Measurements from ENCODE around the gene CREB3L2. TPM values are rescaled to one million over a fixed set of nuclear protein-coding genes. Genes with fewer than 3 reads are reported as not detected.

Gene CREB3L2
- polyA plus RNA-seq, 1 of the 3 experiments (the other 2 are of a cell fraction): 22.9 TPM

DNA sequence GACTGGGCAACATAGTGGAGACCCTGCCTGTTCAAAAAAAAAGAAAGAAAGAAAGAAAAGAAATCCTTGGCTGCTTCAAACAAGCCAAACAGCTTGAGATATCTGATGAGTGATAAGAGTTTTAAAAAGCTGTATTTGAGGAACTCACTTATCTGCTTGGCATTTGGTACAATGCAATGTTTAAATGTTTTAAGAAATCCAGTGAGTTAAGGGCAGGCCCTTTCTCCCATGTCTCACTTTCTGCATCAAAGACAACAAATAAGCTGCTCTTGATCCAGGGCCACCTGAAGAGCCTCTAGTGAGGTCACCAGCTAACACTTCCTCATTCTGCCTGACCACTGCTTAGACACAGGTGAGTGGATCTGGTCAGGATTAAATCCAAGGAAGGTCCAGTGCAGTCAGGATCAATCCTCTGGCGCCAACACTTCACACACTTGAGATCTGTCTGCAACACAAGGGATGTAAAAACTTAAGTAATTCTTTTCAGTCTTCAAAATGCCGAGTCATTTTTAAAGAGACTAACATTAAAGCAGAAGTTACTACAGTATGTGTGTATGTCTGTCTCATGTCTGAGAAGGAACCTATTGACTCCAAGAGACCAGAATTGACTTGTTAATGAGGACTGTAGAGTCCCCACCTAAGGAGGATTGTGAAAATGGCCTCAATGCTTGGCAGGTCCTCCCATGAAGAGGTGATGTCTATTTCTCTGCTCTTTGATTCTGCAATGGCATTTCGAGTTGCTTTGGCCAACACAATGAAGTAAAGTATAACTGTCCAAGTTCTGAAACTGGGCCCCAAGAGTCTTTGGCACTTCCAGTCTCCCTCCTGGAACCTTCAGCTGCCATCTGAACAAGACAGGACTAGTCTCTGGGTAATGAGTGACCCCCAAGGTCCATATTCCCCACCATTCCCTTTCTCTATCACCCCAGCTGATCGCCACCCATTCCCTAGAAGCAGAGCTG, 43.1 kb downstream of the CREB3L2 start:
- no peak overlapping the region for H3K4me2 ChIP-seq
- ChIA-PET POLR2A (no interaction called here), CTCF (interaction anchor here (0.9 to 1.5 kb wide), 2 partner anchors 9 to 17 kb away, joined by 3 to 5 read pairs; no protein-coding TSS in a partner anchor)
- H3K4me3 ChIP-seq (ENCODE audit: low read depth in 2 of 2, low read length in 1 of 2): no peak overlapping the region
- no peaks in the 10 kb centered on the region for H3K9me2 ChIP-seq
- H3K4me1 ChIP-seq (ENCODE audit: control insufficient read depth in 1 of 2, insufficient read depth in 2 of 2, low read depth in 1 of 2, low read length in 1 of 2): peaks cover 21 to 28% of the 10 kb centered on the region in 2 experiments
- peaks cover 99% of the 10 kb centered on the region for H3K79me2 ChIP-seq (ENCODE audit: insufficient read depth)
- peak overlapping the region in 1 of 2 experiments; percentile 14; a peak in 1 of 4 replicates for H3K27ac ChIP-seq (ENCODE audit: low read depth in 2 of 2, low read length in 1 of 2)
- 94% methylated on average over 4 of the region's 4 CpGs for WGBS (ENCODE audit: low lambda C conversion rate)
- H2AFZ ChIP-seq (ENCODE audit: low read depth): no peak overlapping the region
- TF ChIP-seq REST (IDR thresholded peaks at IDR 0.05; ENCODE audit: low read depth, low read length): peak; percentile 69
- no peak for TF ChIP-seq TEAD4 (IDR thresholded peaks at IDR 0.05; ENCODE audit: borderline replicate concordance, insufficient read depth)
- no peak for TF ChIP-seq RXRA (IDR thresholded peaks at IDR 0.05; ENCODE audit: borderline replicate concordance, low read depth)
- no peak for TF ChIP-seq IRF3 (IDR thresholded peaks at IDR 0.05; ENCODE audit: low read depth, low read length)
- no peak for TF ChIP-seq SIN3A (IDR thresholded peaks at IDR 0.05; ENCODE audit: borderline replicate concordance, low read depth, low read length)
- TF ChIP-seq, protein P1, sequence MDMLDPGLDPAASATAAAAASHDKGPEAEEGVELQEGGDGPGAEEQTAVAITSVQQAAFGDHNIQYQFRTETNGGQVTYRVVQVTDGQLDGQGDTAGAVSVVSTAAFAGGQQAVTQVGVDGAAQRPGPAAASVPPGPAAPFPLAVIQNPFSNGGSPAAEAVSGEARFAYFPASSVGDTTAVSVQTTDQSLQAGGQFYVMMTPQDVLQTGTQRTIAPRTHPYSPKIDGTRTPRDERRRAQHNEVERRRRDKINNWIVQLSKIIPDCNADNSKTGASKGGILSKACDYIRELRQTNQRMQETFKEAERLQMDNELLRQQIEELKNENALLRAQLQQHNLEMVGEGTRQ (IDR thresholded peaks at IDR 0.05; ENCODE audit: borderline replicate concordance, low read depth, low read length): no peak
- TF ChIP-seq FOSL2 (IDR thresholded peaks at IDR 0.05; ENCODE audit: borderline replicate concordance, low read depth): no peak
- TF ChIP-seq ZBTB33 (IDR thresholded peaks at IDR 0.05; ENCODE audit: borderline replicate concordance, low read depth): no peak
- TF ChIP-seq FOXM1 (IDR thresholded peaks at IDR 0.05; ENCODE audit: low read depth): no peak
- H3K27me3 ChIP-seq (ENCODE audit: insufficient read depth): no peaks in the 10 kb centered on the region
- H3K9ac ChIP-seq: no peak overlapping the region
- no peaks in the 10 kb centered on the region; the same call in 1 of the 2 replicates for H4K20me1 ChIP-seq (ENCODE audit: insufficient read depth)
- H3F3A ChIP-seq (replicated peaks; ENCODE audit: insufficient read depth): peaks cover 8% of the 10 kb centered on the region
- H3K36me3 ChIP-seq (replicated peaks in 1 of 2; ENCODE audit: control insufficient read depth in 1 of 2, insufficient read depth in 2 of 2, low read length in 1 of 2): peaks cover under 1 to 4% of the 10 kb centered on the region in 2 experiments
- DNase-seq: no peak
- no peaks in the 10 kb centered on the region for H3K9me3 ChIP-seq

All from SK-N-SH (cell line).